ENCODE measurements around the gene HSPB6.

The HSPB6 gene

GRCh38 chr19:35714601-35715354, 42.1 kb downstream of the HSPB6 start:
- peak; percentile 70 for DNase-seq

GRCh38 chr19:35713904-35714495, 42.8 kb downstream of the HSPB6 start:
- DNase-seq = peak; percentile 20

GRCh38 chr19:35713506-35713850, 43.4 kb downstream of the HSPB6 start:
- DNase-seq = no peak

GRCh38 chr19:35712567-35713505, 44.0 kb downstream of the HSPB6 start:
- peak; percentile 95 for DNase-seq

- DNase-seq = peak; percentile 96
These were observed 45.8 kb downstream of the HSPB6 start for GRCh38 chr19:35710784-35711723.

GRCh38 chr19:35708391-35708790, 48.4 kb downstream of the HSPB6 start:
- DNase-seq = no peak
